IMR-90 (cell line): Measurements from ENCODE around the gene MBNL3.

Source experiments
- POLR2A ChIP-seq: IDR thresholded peaks from 2 replicates; pipeline ENCODE4 v1.6.1; 2012; ENCODE audit warnings: mild to moderate bottlenecking, low read depth, low read length
- RFX5 ChIP-seq: IDR thresholded peaks from 2 replicates; pipeline ENCODE4 v1.8.0; 2012; ENCODE audit warnings: low read depth, mild to moderate bottlenecking, low read length, moderate library complexity
- TF ChIP-seq, protein P1 (sequence below): conservative IDR thresholded peaks from 2 replicates; pipeline ENCODE4 v1.5.1; 2012; ENCODE audit warnings: mild to moderate bottlenecking, low read depth, low read length, improper control_type of control experiment

DNA sequence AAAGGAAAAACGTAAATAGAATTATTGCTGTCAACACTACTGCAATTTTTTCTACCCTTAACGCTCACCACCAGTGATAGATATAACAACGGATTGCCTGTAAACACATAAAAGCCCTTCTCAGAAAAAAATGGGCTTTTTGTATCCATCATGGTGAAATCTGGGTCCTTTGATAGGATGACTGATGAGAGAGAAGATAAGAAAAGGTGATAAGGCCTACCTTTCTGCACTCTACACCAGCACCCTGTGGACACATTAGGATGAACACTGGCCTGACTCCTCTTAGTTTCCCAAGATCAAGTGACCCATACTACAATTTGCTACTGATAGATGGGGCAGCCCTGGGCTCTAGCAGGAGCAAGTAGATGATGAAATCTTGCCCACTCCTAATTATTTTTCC lies 157.3 kb downstream of the MBNL3 start:
- TF ChIP-seq, protein P1, sequence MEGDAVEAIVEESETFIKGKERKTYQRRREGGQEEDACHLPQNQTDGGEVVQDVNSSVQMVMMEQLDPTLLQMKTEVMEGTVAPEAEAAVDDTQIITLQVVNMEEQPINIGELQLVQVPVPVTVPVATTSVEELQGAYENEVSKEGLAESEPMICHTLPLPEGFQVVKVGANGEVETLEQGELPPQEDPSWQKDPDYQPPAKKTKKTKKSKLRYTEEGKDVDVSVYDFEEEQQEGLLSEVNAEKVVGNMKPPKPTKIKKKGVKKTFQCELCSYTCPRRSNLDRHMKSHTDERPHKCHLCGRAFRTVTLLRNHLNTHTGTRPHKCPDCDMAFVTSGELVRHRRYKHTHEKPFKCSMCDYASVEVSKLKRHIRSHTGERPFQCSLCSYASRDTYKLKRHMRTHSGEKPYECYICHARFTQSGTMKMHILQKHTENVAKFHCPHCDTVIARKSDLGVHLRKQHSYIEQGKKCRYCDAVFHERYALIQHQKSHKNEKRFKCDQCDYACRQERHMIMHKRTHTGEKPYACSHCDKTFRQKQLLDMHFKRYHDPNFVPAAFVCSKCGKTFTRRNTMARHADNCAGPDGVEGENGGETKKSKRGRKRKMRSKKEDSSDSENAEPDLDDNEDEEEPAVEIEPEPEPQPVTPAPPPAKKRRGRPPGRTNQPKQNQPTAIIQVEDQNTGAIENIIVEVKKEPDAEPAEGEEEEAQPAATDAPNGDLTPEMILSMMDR, result no peak
- TF ChIP-seq POLR2A (no peak), RFX5 (no peak)
